Measurements from ENCODE around the gene UBTD2.

DNA sequence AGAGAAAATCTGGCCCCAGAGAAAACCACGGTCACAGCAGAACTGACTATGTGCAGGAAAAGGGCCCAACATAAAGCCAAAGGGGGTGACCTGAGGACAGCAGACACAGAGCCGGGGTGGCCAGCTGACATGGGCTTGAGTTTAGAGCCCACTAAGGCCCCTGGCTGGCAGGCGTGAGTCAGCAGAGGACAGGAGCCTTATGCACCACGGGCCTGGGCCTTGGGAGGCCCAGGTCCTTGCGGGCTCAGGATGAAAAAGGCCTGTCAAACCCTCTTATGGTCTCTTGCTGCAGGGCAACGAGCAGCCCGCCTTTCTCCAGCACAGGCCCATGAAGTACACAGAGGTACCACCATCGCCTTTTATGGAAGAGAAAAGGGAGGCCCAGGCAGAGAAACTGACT is 115.3 kb downstream of the UBTD2 start:
- TF ChIP-seq POLR2A (IDR thresholded peaks at IDR 0.05): no peak
- TF ChIP-seq, protein P1, sequence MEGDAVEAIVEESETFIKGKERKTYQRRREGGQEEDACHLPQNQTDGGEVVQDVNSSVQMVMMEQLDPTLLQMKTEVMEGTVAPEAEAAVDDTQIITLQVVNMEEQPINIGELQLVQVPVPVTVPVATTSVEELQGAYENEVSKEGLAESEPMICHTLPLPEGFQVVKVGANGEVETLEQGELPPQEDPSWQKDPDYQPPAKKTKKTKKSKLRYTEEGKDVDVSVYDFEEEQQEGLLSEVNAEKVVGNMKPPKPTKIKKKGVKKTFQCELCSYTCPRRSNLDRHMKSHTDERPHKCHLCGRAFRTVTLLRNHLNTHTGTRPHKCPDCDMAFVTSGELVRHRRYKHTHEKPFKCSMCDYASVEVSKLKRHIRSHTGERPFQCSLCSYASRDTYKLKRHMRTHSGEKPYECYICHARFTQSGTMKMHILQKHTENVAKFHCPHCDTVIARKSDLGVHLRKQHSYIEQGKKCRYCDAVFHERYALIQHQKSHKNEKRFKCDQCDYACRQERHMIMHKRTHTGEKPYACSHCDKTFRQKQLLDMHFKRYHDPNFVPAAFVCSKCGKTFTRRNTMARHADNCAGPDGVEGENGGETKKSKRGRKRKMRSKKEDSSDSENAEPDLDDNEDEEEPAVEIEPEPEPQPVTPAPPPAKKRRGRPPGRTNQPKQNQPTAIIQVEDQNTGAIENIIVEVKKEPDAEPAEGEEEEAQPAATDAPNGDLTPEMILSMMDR (IDR thresholded peaks at IDR 0.05): no peak
